PC-9 (cell line): ENCODE measurements around the gene BCAR3. TPM values are rescaled to one million over a fixed set of nuclear protein-coding genes. Genes with fewer than 3 reads are reported as not detected.
A peak's percentile ranks its signal among the peaks of the same experiment; 100 is the strongest.

Source experiments
- BruUV-seq: library from RNA; stranded (reverse); fragments of 400-500 nt; replicated peaks from 2 replicates; lab custom pipeline; 2021; lab: Mats Ljungman, UMichigan
- CTCF ChIA-PET: fragments of 300-600 bp; sonication (Branson Sonifier 250); formaldehyde crosslinking; loops from one replicate; lab custom pipeline; 2022; ENCODE audit warnings: antibody characterized with exemption; lab: Charles Lee
- POLR2A ChIA-PET: fragments of 300-600 bp; sonication (Branson Sonifier 250); formaldehyde crosslinking; loops from one replicate; lab custom pipeline; 2022; ENCODE audit warnings: antibody characterized with exemption; ENCODE audit not compliant: unreplicated experiment; lab: Charles Lee
- DNase-seq, 2 experiments: peaks; one replicate each; pipeline versions ENCODE4 v3.0.0 to v3.0.0-alpha.2; 2015 to 2022; ENCODE audit warnings: mixed read lengths in 1 of 2
- H2AFZ ChIP-seq: fragments of 200-600 bp; sonication (generic); 2 replicates; pipeline ENCODE4 v1.8.1; 2017; ENCODE audit warnings: antibody characterized with exemption
- H3F3A ChIP-seq: fragments of 200-600 bp; sonication (generic); 2 replicates; pipeline ENCODE4 v1.8.1; 2017; ENCODE audit warnings: antibody characterized with exemption, mild to moderate bottlenecking, low read depth; ENCODE audit not compliant: insufficient read depth
- H3K27ac ChIP-seq: fragments of 200-600 bp; sonication (generic); 2 replicates; pipeline ENCODE4 v1.6.1; 2016; ENCODE audit warnings: mixed run types
- H3K27me3 ChIP-seq: fragments of 200-600 bp; sonication (generic); 2 replicates; pipeline ENCODE4 v1.6.1; 2016; ENCODE audit warnings: low read depth, mixed run types; ENCODE audit not compliant: insufficient read depth
- H3K36me3 ChIP-seq: fragments of 200-600 bp; sonication (generic); 2 replicates; pipeline ENCODE4 v1.6.1; 2016; ENCODE audit warnings: low read depth, mixed run types
- H3K4me1 ChIP-seq: fragments of 200-600 bp; sonication (generic); replicated peaks from 2 replicates; pipeline ENCODE4 v1.6.1; 2016; ENCODE audit warnings: mixed run types; ENCODE audit not compliant: insufficient read depth
- H3K4me2 ChIP-seq: fragments of 200-600 bp; sonication (generic); 2 replicates; pipeline ENCODE4 v1.6.1; 2017; ENCODE audit warnings: mixed run types
- H3K4me3 ChIP-seq: fragments of 200-600 bp; sonication (generic); 2 replicates; pipeline ENCODE4 v1.6.1; 2016; ENCODE audit warnings: mixed run types
- H3K79me2 ChIP-seq: fragments of 200-600 bp; sonication (generic); 2 replicates; pipeline ENCODE4 v1.6.1; 2017; ENCODE audit warnings: low read depth, mixed run types
- H3K9me2 ChIP-seq: fragments of 200-600 bp; sonication (generic); 2 replicates; pipeline ENCODE4 v1.8.1; 2017; ENCODE audit warnings: mild to moderate bottlenecking; ENCODE audit not compliant: insufficient read depth
- H3K9me3 ChIP-seq: fragments of 200-600 bp; sonication (generic); 2 replicates; pipeline ENCODE4 v1.8.1; 2016; ENCODE audit warnings: low read depth; ENCODE audit not compliant: insufficient read depth
- H4K20me1 ChIP-seq: fragments of 200-600 bp; sonication (generic); 2 replicates; pipeline ENCODE4 v1.8.1; 2017; ENCODE audit not compliant: insufficient read depth
- CTCF ChIP-seq: fragments of 200-600 bp; sonication (generic); conservative IDR thresholded peaks from 2 replicates; pipeline ENCODE4 v1.6.1; 2017; ENCODE audit warnings: mixed run types, antibody characterized with exemption, mild to moderate bottlenecking, moderate library complexity
- EZH2 ChIP-seq: fragments of 200-600 bp; sonication (generic); IDR thresholded peaks from 2 replicates; pipeline ENCODE4 v1.8.0; 2017; ENCODE audit warnings: antibody characterized with exemption, low read depth
- intact Hi-C: fragments of 100-400 bp; cut with micrococcal nuclease; formaldehyde crosslinking; loops from one replicate; pipeline ENCODE4 v1.10.0; 2022; ENCODE audit not compliant: unreplicated experiment
- total RNA-seq: library from RNA; stranded (reverse); gene quantifications from 2 replicates; pipeline ENCODE4 v1.2.3, GENCODE V29; 2021

Gene BCAR3
- total RNA-seq, 1 experiment from 2014 or later = 70.0 TPM

- H3K4me1 ChIP-seq = peaks cover 100% of the 10 kb centered on the region
- DNase-seq = peak in 1 of 2 experiments; percentile 99
- H3K4me2 ChIP-seq = peak overlapping the region; percentile 88
- H3K27me3 ChIP-seq = no peaks in the 10 kb centered on the region
- H3K9me3 ChIP-seq = no peaks in the 10 kb centered on the region
- peaks cover 83% of the 10 kb centered on the region for H3K36me3 ChIP-seq
- peak overlapping the region; percentile 62 for H3K27ac ChIP-seq
- peak overlapping the region; percentile 22; the same call in 1 of the 2 replicates for H3K4me3 ChIP-seq
- TF ChIP-seq CTCF = no peak
- peaks cover 98% of the 10 kb centered on the region for H4K20me1 ChIP-seq
- ChIA-PET CTCF (interaction anchor here (0.5 to 1.4 kb wide), 4 partner anchors 44 to 140 kb away, joined by 3 to 5 read pairs (median 4); no protein-coding TSS in a partner anchor), POLR2A (interaction anchor here (0.5 to 1.0 kb wide), 3 partner anchors 11 to 65 kb away, joined by 3 to 4 read pairs (median 4); no protein-coding TSS in a partner anchor)
- H3K9me2 ChIP-seq = no peaks in the 10 kb centered on the region
- intact Hi-C loops = loop anchor here (2.0 kb wide), 4 partner anchors 28 to 142 kb away; no protein-coding TSS in a partner anchor
- H2AFZ ChIP-seq = no peak overlapping the region
- peaks cover 97% of the 10 kb centered on the region for H3F3A ChIP-seq
- peaks cover 100% of the 10 kb centered on the region for H3K79me2 ChIP-seq
- BruUV-seq = no TSS peak
These were observed 8.3 kb downstream of the BCAR3 start for GRCh38 chr1:93673163-93673829.

GRCh38 chr1:93672477-93673162, 9.0 kb downstream of the BCAR3 start:
- Histone ChIP-seq H2AFZ (no peak overlapping the region), H3K4me2 (peak overlapping the region; percentile 88), H3K9me2 (no peaks in the 10 kb centered on the region), H3K4me1 (peaks cover 100% of the 10 kb centered on the region), H4K20me1 (peaks cover 98% of the 10 kb centered on the region), H3K4me3 (peak overlapping the region; percentile 22; the same call in 1 of the 2 replicates), H3K27ac (peak overlapping the region; percentile 62), H3K79me2 (peaks cover 100% of the 10 kb centered on the region), H3K27me3 (no peaks in the 10 kb centered on the region), H3F3A (peaks cover 100% of the 10 kb centered on the region), H3K36me3 (peaks cover 83% of the 10 kb centered on the region), H3K9me3 (no peaks in the 10 kb centered on the region)
- CTCF ChIA-PET = interaction anchor here (0.6 to 1.4 kb wide), 6 partner anchors 11 to 142 kb away, joined by 3 to 14 read pairs (median 5); no protein-coding TSS in a partner anchor
- POLR2A ChIA-PET = interaction anchor here (0.5 to 1.0 kb wide), 9 partner anchors 9 to 66 kb away, joined by 3 to 12 read pairs (median 4); partner anchors contain the start of gene BCAR3
- BruUV-seq = no TSS peak
- intact Hi-C loops = loop anchor here (2.0 kb wide), 4 partner anchors 28 to 142 kb away; no protein-coding TSS in a partner anchor
- no peak for TF ChIP-seq EZH2
- no peak for TF ChIP-seq CTCF
- peak; percentile 64 to 71 for DNase-seq

- Histone ChIP-seq H3K36me3 (peaks cover 83% of the 10 kb centered on the region), H3F3A (peaks cover 100% of the 10 kb centered on the region), H3K27me3 (no peaks in the 10 kb centered on the region), H3K4me1 (peaks cover 100% of the 10 kb centered on the region), H2AFZ (no peak overlapping the region), H4K20me1 (peaks cover 98% of the 10 kb centered on the region), H3K4me2 (peak overlapping the region; percentile 88), H3K27ac (peak overlapping the region; percentile 62), H3K4me3 (peak overlapping the region; percentile 22; the same call in 1 of the 2 replicates), H3K79me2 (peaks cover 100% of the 10 kb centered on the region), H3K9me2 (no peaks in the 10 kb centered on the region), H3K9me3 (no peaks in the 10 kb centered on the region)
- ChIA-PET POLR2A (interaction anchor here (0.5 to 1.0 kb wide), 8 partner anchors 10 to 66 kb away, joined by 3 to 12 read pairs (median 6); partner anchors contain the start of gene BCAR3), CTCF (interaction anchor here (0.6 to 1.4 kb wide), 5 partner anchors 10 to 143 kb away, joined by 3 to 14 read pairs (median 5); no protein-coding TSS in a partner anchor)
- BruUV-seq = no TSS peak
- peak; percentile 70 to 89 for DNase-seq
- TF ChIP-seq EZH2 (no peak), CTCF (no peak)
- intact Hi-C loops = loop anchor here (2.0 kb wide), 4 partner anchors 29 to 143 kb away; no protein-coding TSS in a partner anchor
These were observed 9.6 kb downstream of the BCAR3 start for GRCh38 chr1:93672069-93672468.
